Mucosa of descending colon (tissue), 3 donors: Measurements from ENCODE around the gene QSOX1. TPM values are rescaled to one million over a fixed set of nuclear protein-coding genes. Genes with fewer than 3 reads are reported as not detected.

Experiments used
- total RNA-seq, 3 donors: library from RNA; stranded (reverse); fragmentation: NEBNext Ultra II Directional in 2 of 3; extraction: Animal tissue kit (Norgen Biotek cat#: 25700) in 2 of 3; gene quantifications; one replicate each; pipeline versions ENCODE4 v1.2.1 to v1.2.4, GENCODE V29; 2021 to 2023
- donor health status: DM: no; HTN: no; CAD: no; lungs with moderate emphysema.
- donor health status: DM: no; HTN: no; CAD: no.
- donor health status: DM: no; HTN: yes; CAD: no.

QSOX1 gene
- total RNA-seq, 3 donors from 2014 or later, result 96.4 to 260 (median 185) TPM

Other genes starting within 250 kb of the QSOX1 start
- 10 to 100 TPM; 41.9 to 63.7 (median 53.9) TPM for gene CEP350, start 200.1 kb upstream of the QSOX1 start, total RNA-seq
- gene LHX4, start 75.4 kb downstream of the QSOX1 start, total RNA-seq, result 1 to 10 TPM in 1 of 3 donors, under 1 TPM in 2; 0.41 to 2.5 (median 0.89) TPM